Endometrial microvascular endothelial cells (primary cell): Measurements from ENCODE around the gene PEPD. TPM values are rescaled to one million over a fixed set of nuclear protein-coding genes. Genes with fewer than 3 reads are reported as not detected.

ENCODE experiments used
- in situ Hi-C: cut with HindIII; loops from 2 replicates; pipeline ENCODE4 v1.10.0; 2017; ENCODE audit warnings: low sequenced_read_pairs, low pct_unique_long_range_greater_than_20kb; ENCODE audit errors: inconsistent ontology term
- total RNA-seq: library from RNA; depleted of rRNA; stranded (reverse); fragments of >200 nt; gene quantifications from one replicate; pipeline ENCODE4 v1.2.3, GENCODE V29; 2015; ENCODE audit errors: inconsistent ontology term

PEPD gene
- total RNA-seq, 1 donor from 2014 or later: 76.7 TPM

- in situ Hi-C loops: no loop called here
These were observed 124.7 kb downstream of the PEPD start for GRCh38 chr19:33396701-33397535.

GRCh38 chr19:33395561-33396550 is 125.7 kb downstream of the PEPD start:
- in situ Hi-C loops: no loop called here

- in situ Hi-C loops: no loop called here
These were observed 126.6 kb downstream of the PEPD start for GRCh38 chr19:33394723-33395560.

DNA sequence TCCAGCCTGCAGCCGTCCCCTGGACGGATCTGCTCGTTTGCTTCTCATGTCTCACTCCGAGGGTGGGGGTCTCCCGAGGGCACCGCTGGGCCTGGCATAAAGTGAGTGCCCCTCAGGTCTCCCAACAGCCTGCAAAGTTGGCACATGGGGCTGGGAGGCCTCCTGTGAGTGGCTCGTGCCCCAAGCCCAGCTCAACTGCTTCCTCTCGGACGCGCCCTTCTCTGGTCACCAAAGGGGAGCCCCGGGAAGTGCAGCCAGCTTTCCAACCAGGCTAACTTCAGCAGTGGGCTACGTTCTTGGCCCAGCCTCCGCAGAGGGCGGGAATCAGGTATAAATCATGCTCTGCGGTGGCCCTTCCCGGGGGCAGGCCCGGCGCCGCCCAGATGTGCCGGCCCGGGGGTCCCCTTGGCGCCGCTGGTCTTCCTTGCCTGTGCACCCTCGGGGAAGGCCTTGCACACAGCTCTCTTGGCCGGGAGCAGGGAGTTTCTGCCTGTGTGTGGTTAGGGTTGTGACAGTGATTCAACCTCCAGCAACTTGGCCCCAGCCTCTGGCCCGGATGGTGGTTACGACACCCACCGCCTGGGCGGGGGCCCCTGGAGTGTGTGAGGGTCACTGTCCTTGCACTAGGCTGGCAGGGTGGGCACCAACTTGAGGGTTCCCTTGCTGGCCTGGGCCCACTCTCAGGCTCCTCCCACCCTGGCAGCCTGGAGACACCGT is 127.4 kb downstream of the PEPD start:
- in situ Hi-C loops: no loop called here

GRCh38 chr19:33393286-33394005 is 128.1 kb downstream of the PEPD start:
- in situ Hi-C loops: no loop called here

DNA sequence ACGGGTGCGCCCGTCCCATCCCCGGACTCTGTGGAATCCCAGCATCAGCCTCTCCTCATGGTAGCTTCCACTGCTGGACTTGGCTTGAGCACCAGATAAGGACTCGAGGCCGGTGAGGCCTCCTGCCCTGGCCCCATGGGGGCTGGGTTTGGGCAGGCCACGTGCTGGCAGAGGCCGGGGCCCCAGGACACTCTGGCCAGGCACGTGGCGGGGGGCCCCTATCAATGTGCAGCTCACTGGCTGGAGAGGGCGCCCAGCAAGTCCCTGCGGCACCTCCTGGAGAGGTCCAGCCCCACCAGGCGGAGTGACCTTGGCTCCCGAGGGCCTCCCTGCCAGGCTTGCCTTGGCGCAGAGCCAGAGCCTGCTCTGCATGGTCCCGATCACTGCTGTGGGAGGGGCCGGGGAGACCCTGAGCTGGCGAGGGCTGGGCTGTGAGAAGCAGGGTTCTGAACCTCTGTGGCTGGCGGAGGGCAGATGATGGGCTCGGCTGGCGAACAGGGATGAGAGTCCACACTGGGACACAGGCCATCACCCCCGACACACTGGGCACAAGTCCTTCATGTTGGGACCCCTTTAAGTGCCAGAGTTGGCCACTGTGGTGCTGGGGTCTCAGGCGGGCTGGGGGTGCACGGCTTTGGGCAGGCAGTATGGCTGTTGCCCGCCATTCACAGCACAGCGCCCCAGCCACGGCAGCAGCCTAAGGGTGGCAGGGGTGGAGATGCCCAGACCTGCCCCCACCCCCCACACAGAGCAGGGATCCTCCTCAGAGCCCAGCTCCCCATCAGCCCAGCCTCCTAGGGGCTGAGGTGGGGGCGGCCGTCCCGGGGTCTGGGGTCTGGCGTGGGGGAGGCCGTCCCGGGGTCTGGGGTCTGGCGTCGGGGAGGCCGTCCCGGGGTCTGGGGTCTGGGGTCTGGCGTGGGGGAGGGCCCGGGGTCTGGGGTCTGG is 129.0 kb downstream of the PEPD start:
- in situ Hi-C loops: no loop called here

DNA sequence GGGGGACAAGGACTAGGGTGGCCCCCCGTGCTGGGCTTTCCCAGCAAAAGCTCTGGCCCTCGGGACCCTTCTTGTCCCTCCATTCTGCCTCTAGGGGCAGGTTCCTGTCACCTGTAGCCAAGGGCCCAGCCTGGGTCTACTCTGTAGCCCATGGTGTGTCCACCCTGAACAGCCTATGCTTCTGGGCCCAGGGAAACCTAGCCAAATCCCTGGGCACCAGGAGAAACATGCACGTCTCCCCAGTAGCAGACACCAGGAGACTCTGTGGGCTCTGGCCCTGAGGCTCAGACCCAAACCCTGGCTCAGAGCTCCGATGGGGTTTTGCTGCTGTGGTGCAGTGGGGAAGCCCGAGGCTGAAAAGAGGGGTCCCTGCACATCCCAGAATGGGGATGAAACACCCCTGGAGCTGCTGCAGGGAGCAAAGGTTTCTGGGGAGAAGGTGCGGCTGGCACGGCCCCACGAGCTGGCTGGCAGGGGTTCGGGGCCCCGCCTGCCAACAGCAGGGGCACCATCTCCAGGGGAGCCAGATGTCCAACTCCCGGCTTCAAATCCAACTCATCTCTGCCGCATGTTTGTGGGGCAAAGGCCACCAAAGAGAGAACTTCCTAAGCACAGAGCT is 129.9 kb downstream of the PEPD start:
- in situ Hi-C loops: no loop called here

DNA sequence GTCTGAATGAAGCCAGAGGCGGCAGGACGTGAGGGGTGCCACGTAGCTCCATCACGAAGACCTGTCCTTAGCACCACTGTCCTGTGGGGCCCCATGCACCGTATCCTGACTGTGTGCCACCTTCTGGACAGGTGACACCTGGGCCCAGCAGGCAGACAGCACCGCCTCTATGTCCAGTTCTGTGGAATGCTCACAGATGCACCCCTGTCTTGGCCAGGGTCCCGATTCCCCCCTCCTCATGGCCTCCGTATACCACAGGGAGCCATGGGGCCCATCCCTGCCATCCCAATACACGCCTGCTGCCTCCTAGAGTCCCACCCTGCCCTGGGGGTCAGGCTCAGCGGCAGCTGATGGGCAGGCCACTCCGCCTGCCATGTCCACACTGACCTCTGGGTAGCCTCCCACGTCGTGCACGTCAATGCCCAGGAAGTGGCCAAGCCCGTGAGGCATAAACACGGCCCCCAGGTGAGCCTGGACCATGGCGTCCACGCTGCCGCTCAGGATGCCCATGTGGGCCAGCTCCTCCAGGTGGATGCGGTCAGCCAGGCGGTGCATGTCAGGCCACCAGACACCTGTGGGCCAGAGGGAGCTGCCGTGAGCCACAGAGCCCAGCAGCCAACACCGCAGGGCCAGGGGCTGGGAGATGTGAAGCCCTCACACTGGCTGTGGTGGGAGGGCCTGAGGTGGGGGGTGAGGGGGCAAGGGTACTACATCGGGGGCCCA is 130.5 kb downstream of the PEPD start:
- in situ Hi-C loops: no loop called here

- in situ Hi-C loops: no loop called here
These were observed 131.3 kb downstream of the PEPD start for GRCh38 chr19:33390101-33390907.

GRCh38 chr19:33389421-33390100 is 132.0 kb downstream of the PEPD start:
- in situ Hi-C loops: no loop called here

DNA sequence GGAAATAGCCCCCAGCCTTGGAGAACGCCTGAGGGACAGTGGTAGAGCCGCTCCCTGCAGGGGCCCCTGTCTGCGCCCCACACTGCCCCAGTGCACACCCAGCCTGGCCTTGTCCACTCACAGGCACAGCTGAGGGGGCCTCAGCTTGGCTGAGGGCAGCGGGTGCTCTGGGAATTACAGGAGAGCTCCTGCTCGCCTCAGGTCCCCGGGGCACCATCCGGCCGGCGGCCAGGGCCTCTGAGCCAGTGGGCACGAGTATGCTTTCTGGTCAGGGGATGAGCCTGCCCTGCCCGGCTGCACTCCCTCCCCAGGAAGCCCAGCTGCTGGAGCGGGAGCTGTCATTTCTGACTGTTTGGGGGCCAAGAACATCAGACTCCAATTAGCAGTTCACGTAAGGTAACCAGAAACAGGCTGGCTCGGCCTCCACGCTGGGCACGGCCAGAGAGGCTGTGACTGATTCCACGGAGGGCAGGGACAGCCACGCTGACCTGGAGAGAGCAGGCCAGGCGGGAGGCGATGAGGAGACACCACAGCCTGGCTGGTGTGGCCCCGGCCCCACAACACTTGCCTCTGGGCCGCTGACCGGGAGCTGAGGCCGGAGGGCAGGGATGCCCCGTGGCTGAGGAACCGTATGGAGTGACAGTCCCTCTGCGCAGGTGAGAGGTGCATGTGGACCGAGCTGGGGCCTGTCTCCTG is 132.7 kb downstream of the PEPD start:
- in situ Hi-C loops: no loop called here

GRCh38 chr19:33388231-33388724 is 133.3 kb downstream of the PEPD start:
- in situ Hi-C loops: no loop called here

- in situ Hi-C loops: no loop called here
These were observed 134.0 kb downstream of the PEPD start for GRCh38 chr19:33387351-33388230.
